ENCODE measurements around the gene PRR14. TPM values are rescaled to one million over a fixed set of nuclear protein-coding genes. Genes with fewer than 3 reads are reported as not detected.

The PRR14 gene
- total and polyA plus RNA-seq, 2 experiments from 2014 or later, result 28.5 to 33.7 TPM

DNA sequence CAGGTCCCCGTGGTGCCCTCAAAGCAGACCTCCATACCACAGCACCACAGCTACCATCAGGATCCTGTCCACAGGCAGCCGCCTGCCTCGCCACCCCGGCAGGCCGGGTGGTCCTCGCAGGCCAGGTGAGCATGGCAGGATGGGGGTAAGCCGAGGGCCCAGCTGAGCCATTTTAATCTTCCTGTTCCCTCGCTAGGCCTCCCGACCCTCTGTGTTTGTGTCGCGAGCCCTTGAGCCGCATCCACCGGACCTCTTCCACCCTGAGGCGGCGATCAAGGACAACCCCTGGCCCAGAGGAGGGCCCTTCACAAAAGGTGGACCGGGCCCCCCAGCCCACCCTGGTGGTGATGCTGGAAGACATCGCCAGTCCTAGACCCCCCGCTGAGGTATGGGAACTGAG is 2.0 kb downstream of the PRR14 start:
- no peak for DNase-seq (ENCODE audit: low read depth in 1 of 2, low spot score in 1 of 2)
- no peak overlapping the region for H3K27ac ChIP-seq
- peaks cover 11% of the 10 kb centered on the region for H3K36me3 ChIP-seq
- TF ChIP-seq, protein P1, sequence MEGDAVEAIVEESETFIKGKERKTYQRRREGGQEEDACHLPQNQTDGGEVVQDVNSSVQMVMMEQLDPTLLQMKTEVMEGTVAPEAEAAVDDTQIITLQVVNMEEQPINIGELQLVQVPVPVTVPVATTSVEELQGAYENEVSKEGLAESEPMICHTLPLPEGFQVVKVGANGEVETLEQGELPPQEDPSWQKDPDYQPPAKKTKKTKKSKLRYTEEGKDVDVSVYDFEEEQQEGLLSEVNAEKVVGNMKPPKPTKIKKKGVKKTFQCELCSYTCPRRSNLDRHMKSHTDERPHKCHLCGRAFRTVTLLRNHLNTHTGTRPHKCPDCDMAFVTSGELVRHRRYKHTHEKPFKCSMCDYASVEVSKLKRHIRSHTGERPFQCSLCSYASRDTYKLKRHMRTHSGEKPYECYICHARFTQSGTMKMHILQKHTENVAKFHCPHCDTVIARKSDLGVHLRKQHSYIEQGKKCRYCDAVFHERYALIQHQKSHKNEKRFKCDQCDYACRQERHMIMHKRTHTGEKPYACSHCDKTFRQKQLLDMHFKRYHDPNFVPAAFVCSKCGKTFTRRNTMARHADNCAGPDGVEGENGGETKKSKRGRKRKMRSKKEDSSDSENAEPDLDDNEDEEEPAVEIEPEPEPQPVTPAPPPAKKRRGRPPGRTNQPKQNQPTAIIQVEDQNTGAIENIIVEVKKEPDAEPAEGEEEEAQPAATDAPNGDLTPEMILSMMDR (IDR thresholded peaks at IDR 0.05; ENCODE audit: low read depth, low read length), result no peak
- H3K4me1 ChIP-seq (ENCODE audit: low read depth), result no peaks in the 10 kb centered on the region
- H3K27me3 ChIP-seq, result no peaks in the 10 kb centered on the region
- no peak overlapping the region for H3K4me3 ChIP-seq
- H3K9me3 ChIP-seq (ENCODE audit: low read depth), result no peaks in the 10 kb centered on the region

DNA sequence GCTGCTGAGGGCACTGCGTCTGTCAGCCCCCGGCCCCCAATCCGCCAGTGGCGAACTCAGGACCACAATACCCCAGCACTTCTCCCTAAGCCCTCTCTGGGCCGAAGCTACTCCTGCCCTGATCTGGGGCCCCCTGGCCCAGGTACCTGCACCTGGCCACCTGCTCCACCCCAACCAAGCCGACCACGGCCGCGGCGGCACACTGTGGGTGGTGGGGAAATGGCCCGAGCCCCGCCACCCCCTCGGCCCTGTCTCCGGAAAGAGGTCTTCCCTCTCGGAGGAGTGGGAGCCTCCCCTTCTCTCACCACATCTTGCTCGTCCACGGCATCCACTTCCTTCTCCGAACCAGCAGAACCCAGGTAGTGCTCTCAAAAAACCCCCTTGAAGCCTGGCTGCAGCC is 4.1 kb downstream of the PRR14 start:
- Histone ChIP-seq H3K27ac (no peak overlapping the region), H3K4me1 (ENCODE audit: low read depth) (no peaks in the 10 kb centered on the region), H3K36me3 (peaks cover 11% of the 10 kb centered on the region), H3K9me3 (ENCODE audit: low read depth) (no peaks in the 10 kb centered on the region), H3K27me3 (no peaks in the 10 kb centered on the region), H3K4me3 (no peak overlapping the region)
- no peak for DNase-seq (ENCODE audit: low read depth in 1 of 2, low spot score in 1 of 2)
- TF ChIP-seq, protein P1 (IDR thresholded peaks at IDR 0.05; ENCODE audit: low read depth, low read length), result no peak

DNA sequence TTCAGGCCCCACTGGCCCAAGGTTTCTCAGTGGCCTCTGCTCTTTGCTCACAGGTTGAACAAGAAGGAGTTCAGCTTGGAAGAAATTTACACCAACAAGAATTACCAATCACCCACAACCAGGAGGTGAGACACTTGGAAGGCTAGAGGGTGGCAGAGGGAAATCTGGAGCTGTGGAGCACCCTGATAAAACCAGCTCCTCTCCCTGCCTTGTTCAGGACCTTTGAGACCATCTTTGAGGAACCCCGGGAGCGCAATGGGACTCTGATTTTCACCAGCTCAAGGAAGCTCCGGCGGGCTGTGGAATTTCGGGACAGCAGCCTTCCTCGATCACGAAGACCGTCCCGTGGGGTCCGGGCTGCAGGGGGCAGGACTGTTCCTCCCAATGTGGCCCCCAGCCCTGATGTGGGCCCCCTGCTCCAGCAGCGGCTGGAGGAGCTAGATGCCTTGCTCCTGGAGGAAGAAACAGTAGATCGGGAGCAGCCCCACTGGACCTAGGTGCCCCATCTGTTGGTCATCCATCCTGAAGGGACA is 5.1 kb downstream of the PRR14 start:
- no peak for DNase-seq (ENCODE audit: low read depth in 1 of 2, low spot score in 1 of 2)
- H3K27ac ChIP-seq, result no peak overlapping the region
- no peak overlapping the region for H3K4me3 ChIP-seq
- peaks cover 11% of the 10 kb centered on the region for H3K36me3 ChIP-seq
- peaks cover 8% of the 10 kb centered on the region for H3K4me1 ChIP-seq (ENCODE audit: low read depth)
- H3K9me3 ChIP-seq (ENCODE audit: low read depth), result no peaks in the 10 kb centered on the region
- TF ChIP-seq, protein P1 (IDR thresholded peaks at IDR 0.05; ENCODE audit: low read depth, low read length), result no peak
- no peaks in the 10 kb centered on the region for H3K27me3 ChIP-seq

DNA sequence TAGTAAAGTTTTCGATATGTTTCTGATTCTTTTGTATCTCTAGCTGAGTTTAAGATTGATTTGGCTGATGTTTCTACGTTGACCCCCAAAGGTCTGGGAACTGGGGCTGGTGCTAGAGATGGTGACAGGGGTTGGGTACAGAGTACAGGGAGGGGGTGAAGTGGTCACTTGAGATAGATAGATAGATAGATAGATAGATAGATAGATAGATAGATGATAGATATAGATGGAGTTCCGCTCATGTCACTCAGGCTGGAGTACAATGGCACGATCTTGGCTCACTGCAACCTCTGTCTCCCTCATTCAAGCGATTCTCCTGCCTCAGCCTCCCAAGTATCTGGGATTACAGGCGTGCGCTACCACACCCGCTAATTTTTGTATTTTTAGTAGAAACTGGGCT is 5.6 kb downstream of the PRR14 start:
- H3K27me3 ChIP-seq, result no peaks in the 10 kb centered on the region
- no peak for DNase-seq (ENCODE audit: low read depth in 1 of 2, low spot score in 1 of 2)
- TF ChIP-seq, protein P1 (IDR thresholded peaks at IDR 0.05; ENCODE audit: low read depth, low read length), result no peak
- no peak overlapping the region for H3K27ac ChIP-seq
- H3K36me3 ChIP-seq, result peaks cover 11% of the 10 kb centered on the region
- H3K4me3 ChIP-seq, result no peak overlapping the region
- peaks cover 8% of the 10 kb centered on the region for H3K4me1 ChIP-seq (ENCODE audit: low read depth)
- no peaks in the 10 kb centered on the region for H3K9me3 ChIP-seq (ENCODE audit: low read depth)

DNA sequence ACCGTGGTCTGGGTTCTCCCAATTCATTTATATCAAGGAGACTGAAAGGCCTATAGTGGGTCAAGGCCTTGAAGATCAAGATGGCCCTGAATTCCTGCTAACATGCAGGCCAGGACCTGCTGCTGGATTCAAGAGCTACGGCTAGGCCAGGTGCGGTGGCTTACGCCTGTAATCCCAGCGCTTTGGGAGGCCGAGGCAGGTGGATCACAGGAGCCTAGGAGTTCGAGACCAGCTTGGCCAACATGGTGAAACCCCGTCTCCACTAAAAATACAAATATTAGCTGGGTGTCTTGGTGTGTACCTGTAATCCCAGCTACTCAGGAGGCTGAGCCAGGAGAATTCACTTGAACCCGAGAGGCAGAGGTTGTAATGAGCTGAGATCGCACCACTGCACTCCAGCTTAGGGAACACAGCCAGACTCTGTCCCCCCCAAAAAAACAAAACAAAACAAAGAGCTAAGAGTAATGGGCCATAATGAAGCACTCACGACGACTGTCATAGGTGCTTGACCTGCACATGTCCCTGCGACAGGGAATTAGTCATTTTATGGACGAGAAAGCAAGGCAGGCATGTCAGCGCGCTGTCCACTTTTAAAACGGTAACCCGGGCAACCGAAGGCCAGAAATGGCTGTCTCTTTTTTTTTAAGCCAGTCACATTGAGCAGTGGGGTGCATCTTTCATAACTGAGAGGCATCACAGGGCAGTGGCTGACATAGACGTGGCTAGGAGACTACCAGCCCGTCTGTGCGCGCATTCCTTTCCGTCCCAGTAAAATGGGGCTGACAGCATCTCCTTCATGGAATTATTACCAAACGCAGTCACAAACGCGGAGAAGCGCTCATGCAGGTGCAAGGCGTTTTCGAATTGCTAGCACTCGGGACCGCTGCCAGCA is 6.5 kb downstream of the PRR14 start:
- Histone ChIP-seq H3K27me3 (no peaks in the 10 kb centered on the region), H3K4me3 (peak overlapping the region; percentile 24), H3K4me1 (ENCODE audit: low read depth) (peaks cover 8% of the 10 kb centered on the region), H3K27ac (peak overlapping the region; percentile 55), H3K9me3 (ENCODE audit: low read depth) (no peaks in the 10 kb centered on the region), H3K36me3 (peaks cover 12% of the 10 kb centered on the region)
- no peak for DNase-seq (ENCODE audit: low read depth in 1 of 2, low spot score in 1 of 2)
- TF ChIP-seq, protein P1 (IDR thresholded peaks at IDR 0.05; ENCODE audit: low read depth, low read length), result no peak
